NCI-H2171 (cell line): ENCODE measurements around the gene OLFM1.

ENCODE experiments used
- DNase-seq: peaks from one replicate; lab custom pipeline; 2025; lab: John Stamatoyannopoulos, UW

OLFM1 gene

DNA sequence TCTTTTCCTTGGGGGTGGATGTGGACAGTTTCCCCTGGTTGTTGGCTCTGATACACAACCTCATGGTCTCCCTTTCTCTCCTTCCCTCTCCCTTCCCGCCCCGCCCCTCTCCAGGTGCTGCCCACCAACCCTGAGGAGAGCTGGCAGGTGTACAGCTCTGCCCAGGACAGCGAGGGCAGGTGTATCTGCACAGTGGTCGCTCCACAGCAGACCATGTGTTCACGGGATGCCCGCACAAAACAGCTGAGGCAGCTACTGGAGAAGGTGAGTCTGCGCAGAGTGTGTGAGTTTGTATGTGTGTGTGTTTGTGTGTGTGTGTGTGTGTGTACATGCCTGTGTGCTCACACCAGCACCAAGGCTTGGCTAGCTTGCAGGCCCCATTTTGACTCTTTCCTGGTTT lies 2.6 kb downstream of the OLFM1 start:
- no peak for DNase-seq

DNA sequence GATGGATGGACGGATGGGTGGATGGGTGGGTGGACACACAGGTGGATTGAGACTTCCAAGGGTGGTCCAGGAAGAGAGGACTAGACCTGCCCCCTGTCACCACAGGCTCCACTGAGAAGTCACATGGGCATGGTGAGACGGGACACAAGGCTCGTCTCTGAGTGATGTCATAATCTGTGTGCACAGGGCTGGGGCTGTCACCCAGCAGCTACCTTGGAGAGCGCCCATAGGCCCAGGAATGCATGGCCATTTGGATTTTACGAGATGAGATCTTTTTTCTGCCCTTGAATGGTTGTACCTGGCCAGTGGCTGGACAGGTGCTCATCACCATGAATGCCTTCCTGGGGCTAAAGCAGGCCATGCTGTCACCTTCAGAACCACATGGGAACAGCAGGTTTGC lies 3.1 kb downstream of the OLFM1 start:
- no peak for DNase-seq

DNA sequence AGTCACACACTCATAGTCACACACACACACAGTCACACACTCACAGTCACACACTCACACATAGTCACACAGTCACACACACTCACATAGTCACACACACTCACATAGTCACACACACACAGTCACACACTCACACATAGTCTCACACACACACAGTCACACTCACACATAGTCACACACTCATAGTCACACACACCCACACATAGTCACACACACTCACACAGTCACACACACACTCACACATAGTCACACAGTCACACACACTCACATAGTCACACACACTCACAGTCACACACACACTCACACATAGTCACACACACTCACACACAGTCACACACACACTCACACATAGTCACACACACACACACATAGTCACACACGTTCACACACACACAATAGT lies 4.1 kb downstream of the OLFM1 start:
- no peak for DNase-seq

DNA sequence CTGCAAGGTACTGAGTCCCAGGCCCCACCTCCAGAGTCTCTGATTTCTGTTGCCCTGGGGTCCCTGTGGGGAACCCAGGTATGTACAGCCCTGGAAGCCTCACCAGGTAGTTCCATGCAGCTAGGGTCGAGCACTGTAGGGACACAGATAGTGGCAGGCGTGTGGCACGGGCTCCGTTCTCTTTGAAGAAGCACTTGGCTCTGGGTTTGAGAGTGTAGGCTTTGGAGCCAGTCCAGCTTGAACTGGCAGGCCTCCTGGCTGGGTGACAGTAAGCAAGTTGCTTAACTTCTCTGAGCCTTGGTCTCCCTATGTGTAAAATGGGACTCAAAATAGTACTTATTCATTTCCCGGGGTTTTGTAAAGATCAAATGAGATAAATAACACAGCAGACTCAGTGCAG lies 5.6 kb downstream of the OLFM1 start:
- no peak for DNase-seq

DNA sequence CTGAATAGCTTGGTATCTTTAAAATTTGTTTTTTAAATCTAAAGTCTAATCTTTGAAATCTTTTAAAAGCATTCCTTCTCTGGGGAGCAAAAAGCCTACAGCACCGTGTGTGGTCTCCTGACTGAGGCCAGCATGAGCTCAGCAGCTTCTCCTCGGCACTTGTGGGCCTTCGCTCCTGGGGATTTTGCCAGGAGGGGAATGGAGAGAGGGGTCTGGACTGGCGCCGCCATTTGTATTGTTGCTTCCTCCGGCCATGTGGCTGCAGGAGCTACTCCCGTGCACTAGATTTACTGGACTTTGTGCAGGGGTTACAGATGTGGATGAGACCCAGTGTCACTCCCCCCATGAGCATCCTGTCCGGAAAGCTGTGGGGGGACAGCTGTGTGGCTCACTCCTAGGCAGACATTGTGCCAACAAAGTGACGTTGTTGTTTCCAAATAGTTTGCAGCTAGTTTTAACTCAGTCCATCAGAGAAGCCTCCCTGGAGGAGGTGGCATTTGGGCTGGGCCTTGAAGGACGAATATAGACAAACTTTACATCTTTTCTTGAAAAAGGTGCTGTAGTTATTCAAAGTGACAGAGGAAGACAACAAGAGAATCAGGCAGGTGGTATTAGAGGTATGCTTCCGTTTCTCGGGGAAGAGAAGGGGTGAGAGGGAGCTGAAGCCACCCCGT lies 6.6 kb downstream of the OLFM1 start:
- no peak for DNase-seq

DNA sequence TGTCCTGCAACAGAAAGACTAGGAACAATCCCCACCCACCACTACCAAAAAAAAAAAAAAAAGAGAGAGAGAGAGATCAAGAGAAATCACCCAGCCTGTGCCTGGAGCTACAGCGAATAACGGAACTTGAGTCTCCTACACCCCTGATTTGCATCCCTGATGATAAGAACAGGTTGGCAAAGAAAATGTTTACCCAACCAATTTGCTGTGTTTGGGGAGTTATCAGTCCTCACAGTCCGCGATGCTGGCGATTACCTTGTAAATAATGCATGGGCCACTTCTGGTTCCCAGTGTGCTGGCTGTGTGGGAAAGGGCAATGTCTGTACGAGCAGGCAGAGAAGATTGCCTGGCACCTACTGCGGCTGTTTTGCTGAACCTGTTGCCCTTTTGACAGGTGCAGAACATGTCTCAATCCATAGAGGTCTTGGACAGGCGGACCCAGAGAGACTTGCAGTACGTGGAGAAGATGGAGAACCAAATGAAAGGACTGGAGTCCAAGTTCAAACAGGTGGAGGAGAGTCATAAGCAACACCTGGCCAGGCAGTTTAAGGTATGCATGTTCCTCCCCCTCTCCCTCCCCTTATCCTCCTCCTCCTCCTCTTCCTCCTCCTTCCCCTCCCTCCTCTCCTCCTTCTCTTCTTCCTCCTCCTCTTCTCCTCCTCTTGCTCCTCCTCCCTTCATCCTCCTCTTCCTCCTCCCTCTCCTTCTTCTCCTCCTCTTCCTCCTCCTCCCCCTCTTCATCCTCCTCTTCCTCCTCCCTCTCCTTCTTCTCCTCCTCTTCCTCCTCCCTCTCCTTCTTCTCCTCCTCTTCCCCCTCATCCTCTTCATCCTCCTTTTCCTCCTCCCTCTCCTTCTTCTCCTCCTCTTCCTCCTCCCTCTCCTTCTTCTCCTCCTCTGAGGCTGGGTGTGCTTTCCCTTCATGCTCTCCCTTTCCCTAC lies 8.3 kb downstream of the OLFM1 start:
- no peak for DNase-seq

DNA sequence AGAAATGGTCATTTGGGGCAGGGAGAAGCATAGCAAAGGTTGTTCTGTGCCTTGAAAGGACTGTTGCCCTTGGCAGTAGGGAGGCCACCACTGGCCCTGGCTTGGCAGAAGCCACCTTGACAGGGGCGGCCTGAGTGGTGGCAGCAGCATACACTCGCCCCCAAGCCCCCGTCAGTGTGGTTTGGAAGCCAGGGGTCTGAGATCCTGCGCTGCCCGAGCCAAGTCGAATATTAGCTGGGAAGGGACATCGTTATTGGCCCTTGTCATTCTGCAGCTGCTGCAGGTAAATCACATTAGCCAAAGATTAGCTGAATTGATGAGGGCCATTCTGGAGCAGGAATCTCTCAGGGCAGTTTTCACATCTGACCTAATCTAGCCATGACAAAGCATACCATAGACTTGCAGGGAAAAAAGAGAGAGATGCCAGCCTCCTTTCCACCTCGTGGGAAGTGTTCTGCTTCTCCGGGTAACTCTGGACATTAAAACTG lies 9.0 kb downstream of the OLFM1 start:
- no peak for DNase-seq

DNA sequence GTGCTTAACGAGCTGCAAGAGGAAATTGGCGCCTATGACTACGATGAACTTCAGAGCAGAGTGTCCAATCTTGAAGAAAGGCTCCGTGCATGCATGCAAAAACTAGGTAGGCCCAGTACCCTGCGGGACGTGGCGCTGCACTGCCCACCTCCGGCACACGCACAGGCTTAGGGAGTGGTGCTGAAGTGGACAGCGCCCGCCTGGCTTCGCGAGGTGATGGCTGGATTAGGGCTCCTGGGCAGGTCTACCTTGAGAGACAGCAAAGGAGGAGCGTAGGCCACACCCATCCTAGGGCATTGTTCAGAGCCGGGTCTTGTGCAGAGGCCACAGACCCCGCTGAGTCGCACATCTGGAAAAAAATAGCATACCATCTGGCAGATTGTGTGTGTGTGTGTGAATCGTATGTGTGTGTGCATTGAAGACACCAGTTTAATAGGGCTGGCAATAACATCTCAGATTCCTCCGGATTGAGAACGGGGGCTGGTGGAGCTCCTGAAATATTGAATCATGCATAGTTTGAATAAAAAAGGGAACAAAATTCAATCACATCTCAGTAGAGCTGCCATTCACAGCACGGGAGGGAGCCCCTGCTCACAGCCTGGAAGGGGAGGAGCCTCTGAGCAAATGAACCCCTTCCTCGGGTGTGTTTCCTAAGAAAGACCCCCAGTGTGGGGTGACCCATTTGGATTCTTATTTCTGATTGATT lies 11.1 kb downstream of the OLFM1 start:
- DNase-seq: peak; percentile 75

DNA sequence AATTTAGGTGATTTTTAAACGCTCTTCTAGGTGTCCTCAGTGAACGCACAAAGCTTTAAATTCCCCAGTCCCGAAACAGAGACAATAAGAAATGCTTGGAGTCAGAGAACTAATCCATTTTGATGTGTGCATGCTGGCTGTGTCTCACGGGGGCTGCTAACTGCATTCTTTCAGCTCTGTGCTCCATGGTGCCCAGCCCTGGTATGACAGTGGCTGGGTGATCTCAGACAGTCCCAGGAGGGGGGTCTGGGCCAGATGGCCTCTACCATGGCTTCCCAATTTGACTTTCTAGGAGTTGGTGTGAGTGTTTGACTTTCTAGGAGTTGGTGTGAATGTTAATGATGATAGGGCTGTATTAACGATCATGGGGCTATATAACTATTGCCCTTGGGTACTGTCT lies 12.1 kb downstream of the OLFM1 start:
- no peak for DNase-seq

DNA sequence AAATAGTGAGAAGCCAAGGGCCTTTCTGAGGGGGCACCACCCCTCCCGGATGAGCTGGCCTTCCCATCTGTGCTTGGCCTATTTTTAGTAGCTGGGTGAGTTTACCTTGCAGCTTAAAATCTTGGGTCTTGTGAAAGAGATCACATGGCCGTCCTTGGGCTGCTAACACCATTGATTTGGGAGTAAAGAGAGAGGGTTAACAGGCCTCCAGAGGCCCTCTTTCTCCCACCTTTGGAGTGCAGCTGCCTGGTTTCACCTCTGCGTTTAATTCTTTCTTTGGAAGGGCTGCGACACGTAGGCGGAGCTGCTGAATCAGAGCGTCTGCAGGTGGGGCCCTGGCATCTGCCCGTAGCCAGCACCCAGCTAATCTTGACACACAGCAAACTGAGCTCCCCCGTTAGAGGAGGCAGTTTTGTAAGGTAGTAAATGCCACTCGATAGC lies 12.8 kb downstream of the OLFM1 start:
- peak; percentile 89 for DNase-seq

DNA sequence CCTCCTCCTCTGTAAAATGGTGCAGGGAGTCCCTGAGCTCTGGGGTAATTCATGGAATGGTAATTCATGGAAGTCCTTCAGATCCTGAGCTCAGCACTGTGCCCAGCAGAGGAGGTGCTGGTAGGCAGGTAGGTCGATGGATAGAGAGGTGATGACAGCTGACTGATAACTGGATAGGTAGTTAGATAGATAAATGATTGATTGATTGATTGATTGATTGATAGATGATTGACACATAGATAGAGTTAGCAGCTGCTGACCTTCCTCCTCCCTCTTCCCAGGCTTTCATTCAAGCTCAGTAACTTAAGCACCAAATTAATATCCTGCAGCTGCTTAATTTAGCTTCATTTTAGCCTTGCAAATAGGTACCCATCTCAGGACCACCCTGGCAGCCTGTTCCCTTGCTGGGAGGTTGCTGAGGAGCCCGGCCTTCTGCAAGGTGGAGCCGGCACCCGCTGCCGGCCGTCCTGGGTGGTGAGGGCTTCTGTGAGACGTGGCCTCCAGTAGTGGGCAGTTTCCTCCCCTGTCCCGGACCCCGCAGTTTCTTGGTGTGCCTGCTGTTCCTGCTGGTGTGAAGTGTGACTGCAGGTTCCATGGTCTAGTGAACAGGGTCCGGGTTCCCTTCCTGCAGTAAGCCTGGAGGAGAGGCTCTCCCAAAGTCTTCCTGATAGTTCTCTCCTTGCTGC lies 13.4 kb downstream of the OLFM1 start:
- no peak for DNase-seq

DNA sequence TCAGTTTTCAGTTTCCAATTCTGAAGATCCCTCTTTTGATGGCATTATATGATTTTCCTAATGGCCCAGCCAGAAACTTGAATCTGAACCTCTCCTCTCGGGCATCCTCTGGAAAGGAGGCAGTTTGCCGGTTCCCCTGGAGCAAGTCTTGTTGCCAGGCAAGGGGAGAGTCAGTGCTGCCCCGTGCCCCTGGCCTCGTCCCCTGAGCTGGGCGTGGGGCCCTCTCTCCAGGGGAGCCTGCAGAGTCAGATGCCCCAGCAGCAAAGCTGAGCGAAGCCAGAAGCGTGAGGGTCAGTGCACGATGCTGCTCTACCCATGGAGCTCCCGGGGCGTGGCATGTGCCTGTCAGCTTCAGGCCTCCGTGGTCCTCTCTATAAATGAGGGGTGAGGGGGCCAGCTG lies 14.0 kb downstream of the OLFM1 start:
- no peak for DNase-seq

DNA sequence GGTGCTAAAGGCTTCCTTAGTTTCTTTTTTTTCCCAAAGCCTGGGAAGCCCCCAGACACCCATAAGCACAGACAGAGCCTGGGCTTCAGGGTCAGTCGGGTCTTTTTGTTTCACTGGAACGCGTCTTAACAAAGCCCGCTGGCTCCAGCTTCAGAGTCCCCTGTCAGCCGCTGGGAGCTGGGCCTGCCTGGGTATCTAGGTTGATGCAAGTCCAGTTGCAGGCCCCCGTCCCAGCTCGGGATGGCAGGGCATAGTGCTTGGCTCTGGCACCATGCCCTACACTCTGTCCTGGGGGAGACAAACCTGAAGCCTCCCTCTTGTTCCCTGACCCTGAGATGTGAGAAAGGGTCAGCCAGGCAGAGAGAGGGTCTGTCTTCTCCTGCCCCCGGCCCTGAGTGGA lies 14.5 kb downstream of the OLFM1 start:
- DNase-seq: no peak

DNA sequence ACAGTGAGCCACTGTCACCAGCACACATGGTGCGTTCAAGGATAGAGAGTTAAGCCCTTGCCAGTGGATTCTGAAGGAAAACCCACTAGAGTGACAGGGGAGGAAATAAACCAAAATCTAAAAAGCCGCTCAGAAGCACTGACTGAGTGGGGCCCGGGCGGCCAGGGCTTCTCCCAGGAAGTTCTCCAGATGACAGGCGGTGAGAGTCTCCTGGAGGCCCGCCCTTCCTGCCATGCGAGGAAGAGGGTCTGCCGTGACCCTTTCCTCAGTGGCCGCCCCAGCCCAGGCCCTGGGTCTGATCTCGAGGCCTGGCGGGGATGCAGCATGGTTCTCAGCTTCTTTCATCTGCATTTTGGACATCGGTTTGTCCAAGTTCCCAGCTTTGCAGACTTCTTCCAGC lies 14.9 kb downstream of the OLFM1 start:
- DNase-seq: no peak

DNA sequence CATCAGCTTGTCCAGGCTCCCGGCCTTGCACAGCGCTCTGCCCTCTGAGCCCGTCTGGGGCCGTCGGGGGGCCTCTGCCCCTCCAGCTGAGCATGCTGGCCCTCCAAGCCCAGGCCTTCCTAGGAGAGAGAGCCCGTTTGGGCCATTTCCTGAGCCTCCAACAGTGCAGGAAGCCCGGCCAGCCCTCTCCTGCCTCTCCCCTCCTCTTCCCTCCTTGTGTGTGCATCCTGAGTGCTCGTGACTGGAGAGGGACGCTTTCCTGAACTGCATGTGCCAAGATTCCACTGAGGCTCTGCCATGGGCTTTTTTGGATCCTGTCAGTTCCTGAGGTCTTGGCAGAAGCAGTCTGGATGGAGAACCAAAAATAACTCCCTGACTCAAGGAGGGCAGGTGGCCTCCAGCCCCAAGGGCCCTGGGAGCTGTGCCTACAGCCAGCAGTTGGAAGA lies 15.6 kb downstream of the OLFM1 start:
- DNase-seq: no peak

DNA sequence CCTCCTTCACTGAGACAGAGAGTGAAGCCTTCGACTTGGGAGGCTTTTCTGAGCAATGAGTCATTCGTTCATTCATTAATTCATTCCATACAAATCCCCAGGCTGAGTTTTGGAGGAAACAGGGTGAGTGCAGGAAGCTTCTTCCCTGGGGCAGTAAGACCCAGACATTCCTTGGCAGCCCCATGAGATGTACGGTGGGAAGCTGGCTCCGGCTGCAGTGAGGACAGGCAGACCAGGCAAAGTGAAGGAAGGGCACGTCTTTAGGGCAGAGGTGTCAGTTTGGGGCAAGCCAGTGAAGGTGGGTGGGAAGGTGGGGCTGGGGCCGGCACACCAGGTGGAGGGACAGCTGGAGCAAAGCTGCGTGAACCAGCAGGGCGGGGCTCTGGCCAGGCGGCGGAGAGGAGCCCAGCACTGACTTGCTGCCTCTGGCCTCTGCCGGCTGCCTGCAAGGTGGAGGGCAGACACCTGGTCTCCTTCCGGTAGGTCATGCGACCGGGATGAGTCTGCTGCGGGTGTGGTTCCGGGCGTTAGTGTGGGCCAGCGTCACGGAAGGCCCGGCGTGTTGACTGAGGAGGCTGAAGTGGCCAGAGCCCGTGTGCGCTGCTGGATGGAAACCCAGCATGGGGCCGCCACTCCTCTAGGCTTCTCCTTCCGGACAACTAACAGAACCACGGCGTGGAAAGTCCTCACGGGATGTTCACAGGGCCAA lies 16.6 kb downstream of the OLFM1 start:
- no peak for DNase-seq

DNA sequence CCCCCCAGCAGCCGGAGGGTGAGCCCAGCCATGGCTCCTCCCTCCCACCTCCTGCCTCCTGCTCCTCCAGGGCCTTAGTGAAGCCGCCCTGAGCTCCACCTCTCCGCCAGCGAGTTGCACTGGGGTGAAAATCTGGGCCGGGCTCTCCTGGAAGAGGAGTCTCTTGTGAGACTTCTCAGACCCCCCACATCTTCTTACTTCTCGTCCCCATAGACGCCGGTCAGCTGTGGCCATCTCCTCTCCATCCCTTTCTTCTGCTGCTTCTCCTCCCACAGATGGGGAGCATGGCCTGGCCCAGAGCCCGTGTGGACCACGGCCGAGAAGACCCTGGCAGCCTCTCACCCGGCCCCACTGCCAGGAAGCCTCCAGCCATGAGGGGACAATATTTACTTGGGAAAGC lies 17.3 kb downstream of the OLFM1 start:
- no peak for DNase-seq

DNA sequence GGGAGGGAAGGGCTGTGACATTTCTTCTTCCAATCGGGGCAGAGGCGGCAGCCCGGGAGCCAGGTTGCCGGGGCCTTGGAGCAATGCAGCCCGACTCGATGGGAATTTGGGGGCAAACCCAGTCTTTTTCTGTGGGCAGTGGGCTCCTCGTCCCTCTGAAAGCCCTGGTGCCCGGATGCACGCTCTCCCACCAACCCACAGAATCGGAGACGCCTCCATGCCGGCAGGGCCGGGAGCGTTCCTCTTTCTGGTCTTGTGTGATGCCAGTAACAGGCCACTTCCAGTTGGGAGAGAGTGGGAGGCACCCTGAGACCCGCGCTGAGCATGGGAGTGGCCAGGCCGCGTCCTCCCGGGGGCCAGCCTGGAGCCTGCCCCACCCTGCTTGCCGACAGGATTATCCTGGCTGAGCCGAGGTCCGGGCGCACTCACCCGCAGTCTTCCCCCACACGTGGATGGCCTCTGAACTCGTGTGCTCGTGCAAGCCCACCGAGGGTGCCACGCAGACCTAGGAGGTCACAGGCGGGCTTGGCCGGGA lies 17.8 kb downstream of the OLFM1 start:
- no peak for DNase-seq

DNA sequence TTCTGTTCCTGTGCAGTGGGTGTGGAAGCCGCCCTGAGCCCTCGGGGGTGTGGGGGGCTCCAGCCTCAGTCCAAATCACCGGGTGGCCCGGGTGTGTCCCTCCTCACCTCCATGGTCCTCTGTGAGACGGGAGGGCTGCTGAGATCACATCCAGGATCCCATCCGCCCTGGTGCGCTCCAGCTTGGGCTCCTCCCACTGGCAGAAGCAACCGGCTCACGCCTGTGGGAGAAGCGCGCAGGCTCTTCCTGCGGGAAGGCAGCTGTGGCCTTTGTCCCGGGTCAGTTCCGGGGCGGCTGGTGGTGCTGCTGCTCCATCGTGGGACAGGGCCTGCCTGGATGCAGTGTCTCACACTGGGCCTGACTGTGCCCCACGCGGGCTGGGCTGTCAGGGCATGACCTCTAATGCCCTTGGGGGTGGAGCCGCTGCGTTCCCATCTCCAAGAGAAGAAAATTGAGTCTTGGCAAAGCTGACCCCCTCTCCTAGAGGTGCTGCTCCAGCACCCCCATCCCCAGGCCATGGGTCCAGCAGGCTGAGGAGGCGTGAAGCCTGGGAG lies 18.5 kb downstream of the OLFM1 start:
- no peak for DNase-seq

DNA sequence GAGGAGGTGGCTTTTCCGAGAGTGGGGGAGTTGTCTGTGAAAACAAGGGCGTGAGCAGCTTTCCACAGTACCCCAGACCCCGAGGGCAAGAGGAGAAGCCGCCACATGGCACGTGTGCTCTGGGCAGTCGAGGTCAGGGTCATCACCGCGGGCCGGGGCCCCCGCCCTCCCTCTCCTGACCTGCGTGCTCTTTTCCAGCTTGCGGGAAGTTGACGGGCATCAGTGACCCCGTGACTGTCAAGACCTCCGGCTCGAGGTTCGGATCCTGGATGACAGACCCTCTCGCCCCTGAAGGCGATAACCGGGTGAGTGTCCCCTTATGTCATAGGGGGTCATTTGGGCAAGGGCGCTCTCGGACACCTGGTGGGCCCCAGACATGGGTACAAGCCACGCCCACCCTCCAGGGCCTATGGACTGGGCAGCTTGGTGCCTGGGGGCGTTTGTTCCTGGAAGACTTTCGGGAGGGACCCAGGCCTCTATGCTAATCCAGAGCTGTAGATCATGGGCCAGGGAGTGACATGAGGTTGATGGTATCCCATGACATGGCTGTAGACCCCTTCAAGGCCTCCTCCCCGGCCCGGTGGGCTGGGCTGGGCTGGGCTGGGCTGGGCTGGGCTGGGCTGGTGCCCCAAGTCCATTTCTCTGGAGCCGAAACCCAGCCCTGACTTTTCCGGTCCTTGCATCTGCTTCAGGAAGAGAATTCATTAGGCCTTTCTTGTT lies 19.2 kb downstream of the OLFM1 start:
- no peak for DNase-seq
